Neural progenitor cell (in vitro differentiated cells): ENCODE data around the gene CCDC149. TPM values are rescaled to one million over a fixed set of nuclear protein-coding genes. Genes with fewer than 3 reads are reported as not detected.

Experiments
- DNase-seq: peaks from one replicate; pipeline ENCODE4 v3.0.0-alpha.2; 2016; ENCODE audit warnings: low spot score
- H2AFZ ChIP-seq: fragments of 200-600 bp; sonication (generic); replicated peaks from 2 replicates; pipeline ENCODE4 v1.6.1; 2016; ENCODE audit warnings: antibody characterized with exemption
- H3F3A ChIP-seq: fragments of 200-600 bp; sonication (generic); 2 replicates; pipeline ENCODE4 v1.6.1; 2016; ENCODE audit warnings: antibody characterized with exemption, low read depth
- H3K27ac ChIP-seq: fragments of 200-600 bp; sonication (generic); 2 replicates; pipeline ENCODE4 v1.5.1; 2016; ENCODE audit warnings: mild to moderate bottlenecking
- H3K27me3 ChIP-seq: fragments of 200-600 bp; sonication (generic); 2 replicates; pipeline ENCODE4 v1.6.1; 2016; ENCODE audit warnings: mild to moderate bottlenecking, moderate library complexity
- H3K36me3 ChIP-seq: fragments of 200-600 bp; sonication (generic); 2 replicates; pipeline ENCODE4 v1.5.1; 2016
- H3K4me1 ChIP-seq: fragments of 200-600 bp; sonication (generic); 2 replicates; pipeline ENCODE4 v1.6.1; 2016; ENCODE audit warnings: mixed run types
- H3K4me2 ChIP-seq: fragments of 200-600 bp; sonication (generic); 2 replicates; pipeline ENCODE4 v1.6.1; 2016
- H3K4me3 ChIP-seq: fragments of 200-600 bp; sonication (generic); 2 replicates; pipeline ENCODE4 v1.5.1; 2016
- H3K79me2 ChIP-seq: fragments of 200-600 bp; sonication (generic); 2 replicates; pipeline ENCODE4 v1.6.1; 2016; ENCODE audit warnings: low read depth
- H3K9ac ChIP-seq: fragments of 200-600 bp; sonication (generic); 2 replicates; pipeline ENCODE4 v1.6.1; 2016
- H3K9me3 ChIP-seq: fragments of 200-600 bp; sonication (generic); 2 replicates; pipeline ENCODE4 v1.5.1; 2016; ENCODE audit warnings: low read depth
- H4K20me1 ChIP-seq: fragments of 200-600 bp; sonication (generic); 2 replicates; pipeline ENCODE4 v1.6.1; 2016; ENCODE audit warnings: low read depth
- H3K27ac Mint-ChIP-seq: 3 replicates; pipeline ENCODE4 v1.8.0; 2021; ENCODE audit warnings: mixed read lengths
- H3K27me3 Mint-ChIP-seq: 2 replicates; pipeline ENCODE4 v1.8.0; 2022; ENCODE audit warnings: low read depth, mild to moderate bottlenecking, inconsistent platforms, moderate library complexity, mixed read lengths; ENCODE audit not compliant: insufficient read depth
- H3K36me3 Mint-ChIP-seq: 3 replicates; pipeline ENCODE4 v1.8.0; 2021; ENCODE audit warnings: mixed read lengths
- H3K4me1 Mint-ChIP-seq: 3 replicates; pipeline ENCODE4 v1.8.0; 2021; ENCODE audit warnings: mixed read lengths
- H3K4me3 Mint-ChIP-seq: 3 replicates; pipeline ENCODE4 v1.8.0; 2021; ENCODE audit warnings: mild to moderate bottlenecking, moderate library complexity, mixed read lengths
- H3K9me3 Mint-ChIP-seq: 3 replicates; pipeline ENCODE4 v1.8.0; 2020; ENCODE audit warnings: mixed read lengths
- CTCF ChIP-seq: fragments of 200-600 bp; sonication (generic); IDR thresholded peaks from 2 replicates; pipeline ENCODE4 v1.5.1; 2017; ENCODE audit warnings: antibody characterized with exemption, mild to moderate bottlenecking
- EZH2 ChIP-seq: fragments of 200-600 bp; sonication (generic); IDR thresholded peaks from 2 replicates; pipeline ENCODE4 v1.6.1; 2017; ENCODE audit warnings: antibody characterized with exemption, mild to moderate bottlenecking, moderate library complexity
- EZH2phosphoT487 ChIP-seq: fragments of 200-600 bp; sonication (generic); IDR thresholded peaks from 2 replicates; pipeline ENCODE4 v1.6.1; 2017; ENCODE audit warnings: antibody characterized with exemption
- total RNA-seq: library from RNA; depleted of rRNA; stranded (reverse); fragments of >200 nt; gene quantifications from 2 replicates; pipeline ENCODE4 v1.2.3, GENCODE V29; 2015; ENCODE audit warnings: low replicate concordance

CCDC149 gene
- total RNA-seq, 1 donor from 2014 or later: 3.4 TPM

DNA sequence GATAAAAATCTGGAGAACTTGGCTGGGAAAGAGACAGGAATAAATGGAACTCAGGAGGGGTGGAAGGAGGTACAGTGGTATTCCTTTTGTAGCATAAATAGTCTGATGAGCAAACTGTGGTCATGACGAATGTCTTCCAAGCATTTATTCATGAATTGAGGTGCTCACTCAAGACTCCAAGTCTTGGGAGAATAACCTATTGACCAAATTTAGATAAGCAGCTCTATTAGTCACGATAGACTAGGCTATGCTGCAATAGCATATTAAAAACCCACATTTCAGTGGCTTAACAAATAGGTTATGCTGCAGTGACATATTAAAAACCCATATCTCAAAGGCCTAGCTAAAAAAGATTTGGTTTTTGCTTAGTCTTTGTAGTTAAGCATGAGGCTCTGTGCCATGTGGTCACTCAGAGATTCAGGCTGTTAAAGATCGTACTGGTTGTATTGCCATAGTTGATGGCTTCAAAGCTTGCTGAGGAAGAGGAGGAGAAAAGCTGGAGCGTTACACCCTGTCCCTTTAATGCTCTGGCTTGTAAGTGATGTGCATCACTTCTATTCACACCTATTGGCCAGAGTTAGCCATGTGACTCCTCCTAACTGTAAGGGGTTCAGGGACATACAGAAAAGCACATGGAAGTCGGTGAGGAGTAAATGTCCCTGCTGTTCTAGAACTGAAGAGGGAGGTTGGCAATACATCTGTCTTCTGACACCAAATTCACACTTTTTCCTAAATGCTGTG, 24.5 kb upstream of the CCDC149 start:
- no peaks in the 10 kb centered on the region for H3K9me3 ChIP-seq

GRCh38 chr4:24935856-24936255, 23.0 kb upstream of the CCDC149 start:
- no peak for DNase-seq
- H4K20me1 ChIP-seq: no peaks in the 10 kb centered on the region
- H3K27me3 ChIP-seq: no peaks in the 10 kb centered on the region
- H3K27ac Mint-ChIP-seq: no peak overlapping the region
- no peaks in the 10 kb centered on the region for H3F3A ChIP-seq
- H3K9me3 ChIP-seq: no peaks in the 10 kb centered on the region
- H3K27me3 Mint-ChIP-seq: peaks cover 2% of the 10 kb centered on the region
- peaks cover 7% of the 10 kb centered on the region for H3K4me1 ChIP-seq
- H3K36me3 ChIP-seq: no peaks in the 10 kb centered on the region
- H3K4me3 ChIP-seq: no peak overlapping the region
- H3K27ac ChIP-seq: no peak overlapping the region
- TF ChIP-seq EZH2: no peak
- no peak for TF ChIP-seq CTCF
- no peak for TF ChIP-seq EZH2phosphoT487
- H3K4me3 Mint-ChIP-seq: no peak overlapping the region
- H3K4me1 Mint-ChIP-seq: peaks cover 7% of the 10 kb centered on the region
- no peak overlapping the region for H2AFZ ChIP-seq
- no peaks in the 10 kb centered on the region for H3K79me2 ChIP-seq
- no peak overlapping the region for H3K4me2 ChIP-seq
- H3K9ac ChIP-seq: no peak overlapping the region
- peaks cover 21% of the 10 kb centered on the region for H3K9me3 Mint-ChIP-seq
- peaks cover 4% of the 10 kb centered on the region for H3K36me3 Mint-ChIP-seq

More for the DNA sequence above, 24.5 kb upstream of the CCDC149 start:
- Histone ChIP-seq H3K9ac (no peak overlapping the region), H3K4me3 (no peak overlapping the region), H3K27ac (no peak overlapping the region), H3K36me3 (no peaks in the 10 kb centered on the region), H3K4me1 (peaks cover 3% of the 10 kb centered on the region), H2AFZ (no peak overlapping the region), H3K4me2 (no peak overlapping the region), H3F3A (no peaks in the 10 kb centered on the region), H4K20me1 (no peaks in the 10 kb centered on the region), H3K79me2 (no peaks in the 10 kb centered on the region), H3K27me3 (no peaks in the 10 kb centered on the region)
- no peak for TF ChIP-seq EZH2
- no peak for TF ChIP-seq EZH2phosphoT487
- Mint-ChIP-seq H3K27ac (no peak overlapping the region), H3K9me3 (peaks cover 23% of the 10 kb centered on the region), H3K36me3 (peaks cover 4% of the 10 kb centered on the region), H3K4me3 (no peak overlapping the region), H3K4me1 (peaks cover 7% of the 10 kb centered on the region), H3K27me3 (peaks cover 2% of the 10 kb centered on the region)
- DNase-seq: no peak

DNA sequence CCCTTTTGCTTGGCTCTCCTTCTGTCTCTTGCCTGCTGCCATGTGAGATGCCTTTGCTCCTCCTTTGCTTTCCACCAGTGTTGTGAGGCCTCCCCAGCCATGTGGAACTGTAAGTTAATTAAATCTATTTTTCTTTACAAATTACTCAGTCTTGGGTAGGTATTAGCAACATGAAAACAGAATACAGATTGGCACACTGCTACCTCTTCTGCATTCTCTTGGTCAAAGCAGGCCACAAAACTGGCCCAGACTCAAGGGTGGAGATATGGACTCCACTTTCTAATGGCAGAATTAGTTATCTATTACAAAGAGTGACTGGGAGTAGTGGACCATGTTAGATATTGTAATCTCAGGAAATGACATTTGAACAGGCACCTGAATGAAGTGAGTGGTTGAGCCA, 21.5 kb upstream of the CCDC149 start:
- Histone ChIP-seq H3K4me1 (peaks cover 7% of the 10 kb centered on the region), H3K27me3 (no peaks in the 10 kb centered on the region), H3K4me3 (no peak overlapping the region), H3K27ac (no peak overlapping the region), H3K36me3 (no peaks in the 10 kb centered on the region), H4K20me1 (no peaks in the 10 kb centered on the region), H2AFZ (no peak overlapping the region), H3K9me3 (no peaks in the 10 kb centered on the region), H3K4me2 (no peak overlapping the region), H3F3A (no peaks in the 10 kb centered on the region), H3K9ac (no peak overlapping the region), H3K79me2 (no peaks in the 10 kb centered on the region)
- H3K4me1 Mint-ChIP-seq: peaks cover 7% of the 10 kb centered on the region
- peaks cover 2% of the 10 kb centered on the region for H3K27me3 Mint-ChIP-seq
- no peak overlapping the region for H3K27ac Mint-ChIP-seq
- peaks cover 16% of the 10 kb centered on the region for H3K9me3 Mint-ChIP-seq
- H3K4me3 Mint-ChIP-seq: no peak overlapping the region
- DNase-seq: no peak
- peaks cover 4% of the 10 kb centered on the region for H3K36me3 Mint-ChIP-seq
- no peak for TF ChIP-seq EZH2
- no peak for TF ChIP-seq EZH2phosphoT487
- TF ChIP-seq CTCF: no peak

- Histone ChIP-seq H3F3A (no peaks in the 10 kb centered on the region), H2AFZ (no peak overlapping the region), H3K4me3 (no peak overlapping the region), H3K4me2 (no peak overlapping the region), H3K27me3 (no peaks in the 10 kb centered on the region), H3K9ac (no peak overlapping the region), H3K36me3 (no peaks in the 10 kb centered on the region), H3K4me1 (peaks cover 7% of the 10 kb centered on the region), H3K79me2 (no peaks in the 10 kb centered on the region), H4K20me1 (no peaks in the 10 kb centered on the region), H3K9me3 (no peaks in the 10 kb centered on the region), H3K27ac (no peak overlapping the region)
- Mint-ChIP-seq H3K4me1 (peaks cover 7% of the 10 kb centered on the region), H3K27me3 (peaks cover 2% of the 10 kb centered on the region), H3K4me3 (no peak overlapping the region), H3K36me3 (peaks cover 4% of the 10 kb centered on the region), H3K27ac (no peak overlapping the region), H3K9me3 (peaks cover 16% of the 10 kb centered on the region)
- no peak for DNase-seq
- TF ChIP-seq CTCF: no peak
- TF ChIP-seq EZH2: no peak
- no peak for TF ChIP-seq EZH2phosphoT487
These were observed 20.9 kb upstream of the CCDC149 start for GRCh38 chr4:24933684-24934275.
